ENCODE measurements around the gene PET100. TPM values are rescaled to one million over a fixed set of nuclear protein-coding genes. Genes with fewer than 3 reads are reported as not detected.

The PET100 gene
- total RNA-seq, 1 donor from 2014 or later = 80.7 TPM

- Mint-ChIP-seq H3K9me3 (ENCODE audit: low read depth) (no peaks in the 10 kb centered on the region), H3K4me1 (ENCODE audit: low read depth) (peaks cover 9% of the 10 kb centered on the region), H3K36me3 (ENCODE audit: low read depth) (no peaks in the 10 kb centered on the region), H3K27me3 (ENCODE audit: low read depth) (peaks cover 14% of the 10 kb centered on the region), H3K4me3 (ENCODE audit: unreplicated experiment) (no peak overlapping the region), H3K27ac (ENCODE audit: unreplicated experiment) (no peak overlapping the region)
- TF ChIP-seq, protein P1, sequence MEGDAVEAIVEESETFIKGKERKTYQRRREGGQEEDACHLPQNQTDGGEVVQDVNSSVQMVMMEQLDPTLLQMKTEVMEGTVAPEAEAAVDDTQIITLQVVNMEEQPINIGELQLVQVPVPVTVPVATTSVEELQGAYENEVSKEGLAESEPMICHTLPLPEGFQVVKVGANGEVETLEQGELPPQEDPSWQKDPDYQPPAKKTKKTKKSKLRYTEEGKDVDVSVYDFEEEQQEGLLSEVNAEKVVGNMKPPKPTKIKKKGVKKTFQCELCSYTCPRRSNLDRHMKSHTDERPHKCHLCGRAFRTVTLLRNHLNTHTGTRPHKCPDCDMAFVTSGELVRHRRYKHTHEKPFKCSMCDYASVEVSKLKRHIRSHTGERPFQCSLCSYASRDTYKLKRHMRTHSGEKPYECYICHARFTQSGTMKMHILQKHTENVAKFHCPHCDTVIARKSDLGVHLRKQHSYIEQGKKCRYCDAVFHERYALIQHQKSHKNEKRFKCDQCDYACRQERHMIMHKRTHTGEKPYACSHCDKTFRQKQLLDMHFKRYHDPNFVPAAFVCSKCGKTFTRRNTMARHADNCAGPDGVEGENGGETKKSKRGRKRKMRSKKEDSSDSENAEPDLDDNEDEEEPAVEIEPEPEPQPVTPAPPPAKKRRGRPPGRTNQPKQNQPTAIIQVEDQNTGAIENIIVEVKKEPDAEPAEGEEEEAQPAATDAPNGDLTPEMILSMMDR (IDR thresholded peaks at IDR 0.05) = no peak
- no peak for DNase-seq (ENCODE audit: low spot score)
These were observed 20.6 kb downstream of the PET100 start for GRCh38 chr19:7650148-7650547.

DNA sequence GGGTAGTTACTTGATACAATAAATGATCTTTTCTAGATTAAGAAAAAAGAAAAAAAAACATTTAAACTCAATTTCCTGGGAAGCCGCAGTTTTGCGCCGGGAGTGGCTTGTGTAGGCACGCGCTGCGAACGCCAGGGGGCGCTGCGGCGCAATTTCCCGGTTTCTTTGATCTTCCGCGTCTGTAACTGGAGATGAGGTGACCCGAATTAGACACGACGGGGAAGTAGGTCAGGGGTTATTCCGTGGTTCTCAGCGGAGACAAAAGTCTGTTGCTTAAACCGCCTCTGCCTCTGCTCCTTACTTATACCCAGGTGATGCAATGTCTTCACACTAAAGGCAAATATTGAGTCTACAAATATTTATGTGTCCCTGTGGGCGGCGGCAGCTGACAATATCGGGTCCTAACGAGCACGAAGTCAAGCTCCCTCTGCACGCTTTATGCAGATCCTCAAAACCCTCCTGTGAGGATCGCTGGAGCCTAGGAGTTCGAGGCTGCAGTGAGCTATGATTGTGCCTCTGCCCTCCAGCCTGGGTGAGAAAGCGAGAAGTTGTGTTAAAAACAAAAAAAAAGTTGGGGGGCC lies 22.6 kb downstream of the PET100 start:
- H3K36me3 Mint-ChIP-seq (ENCODE audit: low read depth) = no peaks in the 10 kb centered on the region

DNA sequence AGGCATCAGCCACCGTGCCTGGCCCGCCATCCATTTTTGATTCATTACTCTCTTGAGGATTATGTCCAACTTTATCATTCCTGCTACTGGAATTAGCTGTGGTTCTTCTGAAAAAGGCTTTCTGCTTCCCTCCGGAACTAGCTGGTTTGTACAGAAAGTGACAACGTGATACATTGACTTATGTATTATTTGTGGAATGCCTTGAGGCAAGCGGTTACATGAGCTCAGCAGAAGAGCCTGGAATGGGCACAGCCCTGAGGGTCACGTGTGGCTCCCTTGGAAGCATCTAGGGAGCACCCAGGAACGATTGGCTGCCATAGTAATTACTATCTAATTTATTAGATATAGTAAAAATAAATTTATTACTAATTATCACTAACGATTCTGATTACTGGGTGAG lies 24.8 kb downstream of the PET100 start:
- Mint-ChIP-seq H3K4me3 (ENCODE audit: unreplicated experiment) (no peak overlapping the region), H3K4me1 (ENCODE audit: low read depth) (peaks cover 9% of the 10 kb centered on the region), H3K27ac (ENCODE audit: unreplicated experiment) (no peak overlapping the region), H3K36me3 (ENCODE audit: low read depth) (no peaks in the 10 kb centered on the region), H3K9me3 (ENCODE audit: low read depth) (no peaks in the 10 kb centered on the region), H3K27me3 (ENCODE audit: low read depth) (peaks cover 14% of the 10 kb centered on the region)
- TF ChIP-seq, protein P1 (IDR thresholded peaks at IDR 0.05) = no peak
- no peak for DNase-seq (ENCODE audit: low spot score)

More for the DNA sequence above, 22.6 kb downstream of the PET100 start:
- TF ChIP-seq, protein P1 (IDR thresholded peaks at IDR 0.05) = peak; percentile 99
- Mint-ChIP-seq H3K27ac (ENCODE audit: unreplicated experiment) (peak overlapping the region; percentile 77), H3K27me3 (ENCODE audit: low read depth) (peaks cover 7% of the 10 kb centered on the region), H3K4me3 (ENCODE audit: unreplicated experiment) (peak overlapping the region; percentile 68), H3K4me1 (ENCODE audit: low read depth) (peaks cover 9% of the 10 kb centered on the region), H3K9me3 (ENCODE audit: low read depth) (no peaks in the 10 kb centered on the region)
- no peak for DNase-seq (ENCODE audit: low spot score)

- Mint-ChIP-seq H3K4me3 (ENCODE audit: unreplicated experiment) (no peak overlapping the region), H3K36me3 (ENCODE audit: low read depth) (no peaks in the 10 kb centered on the region), H3K27ac (ENCODE audit: unreplicated experiment) (no peak overlapping the region), H3K9me3 (ENCODE audit: low read depth) (no peaks in the 10 kb centered on the region), H3K27me3 (ENCODE audit: low read depth) (peaks cover 16% of the 10 kb centered on the region), H3K4me1 (ENCODE audit: low read depth) (peaks cover 9% of the 10 kb centered on the region)
- TF ChIP-seq, protein P1 (IDR thresholded peaks at IDR 0.05) = no peak
- no peak for DNase-seq (ENCODE audit: low spot score)
These were observed 26.0 kb downstream of the PET100 start for GRCh38 chr19:7655581-7655980.

GRCh38 chr19:7657131-7657751 lies 27.6 kb downstream of the PET100 start:
- Mint-ChIP-seq H3K9me3 (ENCODE audit: low read depth) (no peaks in the 10 kb centered on the region), H3K4me3 (ENCODE audit: unreplicated experiment) (no peak overlapping the region), H3K27me3 (ENCODE audit: low read depth) (peaks cover 19% of the 10 kb centered on the region), H3K36me3 (ENCODE audit: low read depth) (no peaks in the 10 kb centered on the region), H3K27ac (ENCODE audit: unreplicated experiment) (no peak overlapping the region), H3K4me1 (ENCODE audit: low read depth) (peaks cover 5% of the 10 kb centered on the region)
- TF ChIP-seq, protein P1 (IDR thresholded peaks at IDR 0.05) = no peak
- DNase-seq (ENCODE audit: low spot score) = no peak

Measured in chondrocyte (in vitro differentiated cells).